ENCODE results near the gene DIP2A. TPM values are rescaled to one million over a fixed set of nuclear protein-coding genes. Genes with fewer than 3 reads are reported as not detected.

DIP2A gene
- total and polyA plus RNA-seq, 2 experiments from 2014 or later: 19.8 to 24.6 TPM

- no peaks in the 10 kb centered on the region for H3K9me3 ChIP-seq (ENCODE audit: low read depth)
These were observed 29.5 kb upstream of the DIP2A start for GRCh38 chr21:46428987-46429710.

GRCh38 chr21:46429754-46430681, 28.7 kb upstream of the DIP2A start:
- 92% methylated on average over 31 of the region's 31 CpGs for WGBS (ENCODE audit: low lambda C conversion rate, missing lambda C conversion rate)
- no peak overlapping the region for H2AFZ ChIP-seq
- H4K20me1 ChIP-seq (ENCODE audit: insufficient read depth, poor library complexity, severe bottlenecking): no peaks in the 10 kb centered on the region
- DNase-seq (ENCODE audit: low spot score): no peak
- no peaks in the 10 kb centered on the region for H3K9me3 ChIP-seq (ENCODE audit: low read depth)
- TF ChIP-seq EZH2 (IDR thresholded peaks at IDR 0.05; ENCODE audit: borderline replicate concordance): no peak
- TF ChIP-seq CTCF (IDR thresholded peaks at IDR 0.05; ENCODE audit: poor library complexity): no peak
- no peak for TF ChIP-seq EZH2phosphoT487 (IDR thresholded peaks at IDR 0.05; ENCODE audit: low read depth, severe bottlenecking, unreplicated experiment)
- H3K4me3 ChIP-seq: no peak overlapping the region
- no peaks in the 10 kb centered on the region for H3K36me3 ChIP-seq (replicated peaks; ENCODE audit: insufficient read depth, low read depth)
- H3K4me2 ChIP-seq: no peak overlapping the region
- no peaks in the 10 kb centered on the region for H3K27me3 ChIP-seq
- H3K4me1 ChIP-seq (ENCODE audit: insufficient read depth): no peaks in the 10 kb centered on the region
- H3K9me2 ChIP-seq (replicated peaks; ENCODE audit: insufficient read depth): no peaks in the 10 kb centered on the region
- no peaks in the 10 kb centered on the region for H3K79me2 ChIP-seq
- H3K27ac ChIP-seq: no peak overlapping the region

More at GRCh38 chr21:46428987-46429710, 29.5 kb upstream of the DIP2A start:
- WGBS (ENCODE audit: low lambda C conversion rate, missing lambda C conversion rate): 97% methylated on average over 27 of the region's 44 CpGs
- no peaks in the 10 kb centered on the region for H3K79me2 ChIP-seq
- no peaks in the 10 kb centered on the region for H4K20me1 ChIP-seq (ENCODE audit: insufficient read depth, poor library complexity, severe bottlenecking)
- no peaks in the 10 kb centered on the region for H3K36me3 ChIP-seq (replicated peaks; ENCODE audit: insufficient read depth, low read depth)
- TF ChIP-seq EZH2 (IDR thresholded peaks at IDR 0.05; ENCODE audit: borderline replicate concordance) (no peak), EZH2phosphoT487 (IDR thresholded peaks at IDR 0.05; ENCODE audit: low read depth, severe bottlenecking, unreplicated experiment) (no peak), CTCF (IDR thresholded peaks at IDR 0.05; ENCODE audit: poor library complexity) (no peak)
- H3K4me2 ChIP-seq: no peak overlapping the region
- no peaks in the 10 kb centered on the region for H3K4me1 ChIP-seq (ENCODE audit: insufficient read depth)
- no peaks in the 10 kb centered on the region for H3K9me2 ChIP-seq (replicated peaks; ENCODE audit: insufficient read depth)
- no peak overlapping the region for H3K4me3 ChIP-seq
- DNase-seq (ENCODE audit: low spot score): no peak
- no peak overlapping the region for H3K27ac ChIP-seq
- no peak overlapping the region for H2AFZ ChIP-seq
- H3K27me3 ChIP-seq: no peaks in the 10 kb centered on the region

- Histone ChIP-seq H3K27me3 (no peaks in the 10 kb centered on the region), H4K20me1 (ENCODE audit: insufficient read depth, poor library complexity, severe bottlenecking) (no peaks in the 10 kb centered on the region), H3K36me3 (replicated peaks; ENCODE audit: insufficient read depth, low read depth) (no peaks in the 10 kb centered on the region), H3K4me3 (no peak overlapping the region), H3K27ac (no peak overlapping the region), H2AFZ (no peak overlapping the region), H3K9me3 (ENCODE audit: low read depth) (no peaks in the 10 kb centered on the region), H3K79me2 (no peaks in the 10 kb centered on the region), H3K9me2 (replicated peaks; ENCODE audit: insufficient read depth) (no peaks in the 10 kb centered on the region), H3K4me1 (ENCODE audit: insufficient read depth) (no peaks in the 10 kb centered on the region), H3K4me2 (no peak overlapping the region)
- DNase-seq (ENCODE audit: low spot score): no peak
- WGBS (ENCODE audit: low lambda C conversion rate, missing lambda C conversion rate): 98% methylated on average over 21 of the region's 21 CpGs
- TF ChIP-seq EZH2phosphoT487 (IDR thresholded peaks at IDR 0.05; ENCODE audit: low read depth, severe bottlenecking, unreplicated experiment): no peak
- no peak for TF ChIP-seq CTCF (IDR thresholded peaks at IDR 0.05; ENCODE audit: poor library complexity)
- TF ChIP-seq EZH2 (IDR thresholded peaks at IDR 0.05; ENCODE audit: borderline replicate concordance): no peak
These were observed 27.2 kb upstream of the DIP2A start for GRCh38 chr21:46431448-46431847.

Measured in hepatocyte (in vitro differentiated cells).